Pulmonary artery endothelial cell (primary cell): Measurements from ENCODE around the gene ERBB2. TPM values are rescaled to one million over a fixed set of nuclear protein-coding genes. Genes with fewer than 3 reads are reported as not detected.
"Not testable (repeated sequence)": the region's sequence is repeated elsewhere in the genome, so short reads cannot be mapped to it uniquely, and the experiment has no call there.

Experiments used
- DNase-seq: peaks from one replicate; pipeline ENCODE4 v3.0.0-alpha.2; 2011; ENCODE audit warnings: low read depth, low spot score
- total RNA-seq: library from RNA; depleted of rRNA; stranded (reverse); fragments of >200 nt; gene quantifications from 2 replicates; pipeline ENCODE4 v1.2.3, GENCODE V29; 2014

The ERBB2 gene
- total RNA-seq, 1 donor from 2014 or later = 17.9 TPM

DNA sequence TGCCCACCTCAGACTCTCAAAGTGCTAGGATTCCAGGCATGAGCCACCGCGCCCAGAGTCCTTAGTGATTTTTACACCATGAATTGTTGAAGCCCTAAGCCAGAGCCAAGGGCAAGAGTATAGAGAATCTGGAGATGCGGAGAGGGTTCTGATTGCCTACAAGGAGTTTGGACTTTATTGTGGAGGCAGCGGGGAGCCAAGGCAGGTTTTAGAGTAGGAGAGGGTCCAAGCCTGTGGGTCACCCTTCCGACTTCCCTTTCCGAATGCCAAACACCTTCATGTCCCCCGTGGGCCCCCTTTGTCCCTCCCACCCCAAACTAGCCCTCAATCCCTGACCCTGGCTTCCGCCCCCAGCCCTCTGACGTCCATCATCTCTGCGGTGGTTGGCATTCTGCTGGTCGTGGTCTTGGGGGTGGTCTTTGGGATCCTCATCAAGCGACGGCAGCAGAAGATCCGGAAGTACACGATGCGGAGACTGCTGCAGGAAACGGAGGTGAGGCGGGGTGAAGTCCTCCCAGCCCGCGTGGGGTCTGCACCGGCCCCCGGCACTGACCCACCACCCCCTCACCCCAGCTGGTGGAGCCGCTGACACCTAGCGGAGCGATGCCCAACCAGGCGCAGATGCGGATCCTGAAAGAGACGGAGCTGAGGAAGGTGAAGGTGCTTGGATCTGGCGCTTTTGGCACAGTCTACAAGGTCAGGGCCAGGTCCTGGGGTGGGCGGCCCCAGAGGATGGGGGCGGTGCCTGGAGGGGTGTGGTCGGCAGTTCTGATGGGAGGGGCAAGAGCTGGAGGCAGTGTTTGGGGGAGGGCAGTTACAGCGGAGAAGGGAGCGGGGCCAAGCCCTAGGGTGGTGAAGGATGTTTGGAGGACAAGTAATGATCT, 23.3 kb downstream of the ERBB2 start:
- DNase-seq = no peak

DNA sequence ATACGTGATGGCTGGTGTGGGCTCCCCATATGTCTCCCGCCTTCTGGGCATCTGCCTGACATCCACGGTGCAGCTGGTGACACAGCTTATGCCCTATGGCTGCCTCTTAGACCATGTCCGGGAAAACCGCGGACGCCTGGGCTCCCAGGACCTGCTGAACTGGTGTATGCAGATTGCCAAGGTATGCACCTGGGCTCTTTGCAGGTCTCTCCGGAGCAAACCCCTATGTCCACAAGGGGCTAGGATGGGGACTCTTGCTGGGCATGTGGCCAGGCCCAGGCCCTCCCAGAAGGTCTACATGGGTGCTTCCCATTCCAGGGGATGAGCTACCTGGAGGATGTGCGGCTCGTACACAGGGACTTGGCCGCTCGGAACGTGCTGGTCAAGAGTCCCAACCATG, 24.9 kb downstream of the ERBB2 start:
- no peak for DNase-seq

DNA sequence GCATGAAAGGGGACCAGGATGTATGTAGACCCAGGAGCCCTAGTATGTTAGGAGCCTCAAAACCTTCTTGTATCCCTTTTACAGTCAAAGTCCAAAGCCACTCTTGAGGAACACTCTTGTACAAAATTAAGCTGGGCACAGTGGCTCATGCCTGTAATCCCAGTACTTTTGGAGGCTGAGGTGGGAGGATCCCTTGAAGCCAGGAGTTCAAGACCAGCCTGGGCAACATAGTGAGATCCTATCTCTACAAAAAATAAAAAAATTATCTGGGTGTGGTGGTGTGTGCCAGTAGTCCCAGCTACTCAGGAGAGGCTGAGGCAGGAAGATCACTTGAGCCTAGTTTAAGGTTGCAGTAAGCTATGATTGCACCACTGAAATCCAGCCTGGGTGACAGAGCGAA, 26.1 kb downstream of the ERBB2 start:
- not testable (repeated sequence) for DNase-seq

DNA sequence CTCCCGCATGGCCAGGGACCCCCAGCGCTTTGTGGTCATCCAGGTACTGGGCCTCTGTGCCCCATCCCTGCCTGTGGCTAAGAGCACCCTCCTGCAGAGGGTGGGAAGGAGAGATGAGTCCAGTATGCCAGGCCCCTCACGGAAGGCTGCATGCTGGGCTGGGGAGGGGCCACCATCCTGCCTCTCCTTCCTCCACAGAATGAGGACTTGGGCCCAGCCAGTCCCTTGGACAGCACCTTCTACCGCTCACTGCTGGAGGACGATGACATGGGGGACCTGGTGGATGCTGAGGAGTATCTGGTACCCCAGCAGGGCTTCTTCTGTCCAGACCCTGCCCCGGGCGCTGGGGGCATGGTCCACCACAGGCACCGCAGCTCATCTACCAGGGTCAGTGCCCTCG, 26.8 kb downstream of the ERBB2 start:
- DNase-seq = no peak

DNA sequence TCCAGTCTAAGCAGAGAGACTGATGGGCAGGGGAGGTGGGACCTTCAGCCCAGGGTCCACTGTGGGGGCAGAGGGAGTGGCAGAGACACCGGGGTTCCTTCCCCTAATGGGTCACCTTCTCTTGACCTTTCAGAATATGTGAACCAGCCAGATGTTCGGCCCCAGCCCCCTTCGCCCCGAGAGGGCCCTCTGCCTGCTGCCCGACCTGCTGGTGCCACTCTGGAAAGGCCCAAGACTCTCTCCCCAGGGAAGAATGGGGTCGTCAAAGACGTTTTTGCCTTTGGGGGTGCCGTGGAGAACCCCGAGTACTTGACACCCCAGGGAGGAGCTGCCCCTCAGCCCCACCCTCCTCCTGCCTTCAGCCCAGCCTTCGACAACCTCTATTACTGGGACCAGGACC, 27.7 kb downstream of the ERBB2 start:
- no peak for DNase-seq

DNA sequence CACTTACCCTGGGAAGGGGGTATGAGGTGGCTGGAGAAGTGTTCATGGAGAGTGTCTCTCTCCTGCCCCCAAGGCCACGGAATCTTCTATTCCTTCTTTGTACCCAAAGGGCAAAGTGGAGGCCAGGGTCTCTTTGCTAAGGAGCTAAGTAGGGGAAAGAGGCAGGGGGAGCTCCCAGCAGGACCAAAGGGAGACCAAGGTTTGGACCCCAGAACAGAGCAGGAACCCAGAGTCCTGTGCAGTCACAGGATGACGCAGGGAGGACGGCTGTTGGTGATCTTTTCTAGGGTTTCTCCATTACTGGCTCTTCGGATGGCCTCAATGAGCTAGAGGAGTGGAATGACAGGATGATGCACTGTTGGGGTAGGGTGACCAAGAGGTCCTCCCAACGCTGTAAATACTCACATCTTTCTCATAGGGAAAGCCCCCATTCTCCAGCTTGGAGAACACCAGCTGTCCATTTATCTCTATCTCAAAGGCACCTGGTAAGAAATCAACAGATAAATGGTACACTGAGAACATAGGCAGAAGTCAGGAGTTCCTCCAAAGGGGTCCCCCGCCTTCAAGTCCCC, 29.5 kb downstream of the ERBB2 start:
- no peak for DNase-seq

DNA sequence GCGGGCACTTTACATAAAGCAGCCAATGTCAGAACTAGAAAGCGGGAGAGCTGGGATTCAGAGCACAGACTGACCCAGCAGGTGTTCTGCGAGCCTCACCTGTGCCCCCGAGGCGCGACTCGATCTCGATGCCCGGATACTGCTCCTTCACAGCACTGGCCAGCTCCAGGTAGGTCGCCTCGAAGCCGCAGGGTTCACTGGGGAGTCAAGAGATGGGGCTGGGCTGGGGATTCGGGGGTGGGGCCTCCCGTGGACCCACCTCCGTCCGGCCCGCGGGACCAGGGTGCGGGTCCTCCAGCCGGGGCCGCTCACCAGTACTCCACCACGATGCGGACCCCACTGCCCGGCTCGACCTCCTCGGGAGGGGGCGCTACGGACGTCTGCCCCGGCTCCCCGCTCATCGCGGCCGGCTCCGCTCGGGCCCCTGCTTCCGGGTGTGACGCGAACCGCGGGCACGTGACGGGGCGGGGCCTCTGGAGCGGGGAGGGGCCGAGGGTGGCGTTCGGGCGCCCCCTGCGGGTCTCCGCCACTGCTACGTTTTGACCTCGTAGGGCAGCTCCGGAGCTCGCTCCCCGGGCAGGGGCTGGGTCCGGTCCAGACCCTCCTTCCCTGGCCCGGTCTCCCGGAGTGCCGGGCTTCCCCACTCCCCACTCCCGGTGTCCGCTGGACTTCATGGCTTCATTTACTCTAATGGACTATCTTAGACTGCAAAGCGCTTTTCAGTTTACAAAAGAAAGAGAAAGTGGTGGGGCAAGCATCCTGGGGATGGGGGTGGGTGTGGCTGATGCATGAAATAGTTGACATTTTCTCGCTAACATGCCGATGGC, 30.4 kb downstream of the ERBB2 start, which contains the start of gene MIEN1:
TSS of gene MIEN1 (minus strand) at position 438 of the 827 bp plus-strand sequence. CDS start at position 401, 37 bp downstream.
- peak; percentile 26 for DNase-seq

DNA sequence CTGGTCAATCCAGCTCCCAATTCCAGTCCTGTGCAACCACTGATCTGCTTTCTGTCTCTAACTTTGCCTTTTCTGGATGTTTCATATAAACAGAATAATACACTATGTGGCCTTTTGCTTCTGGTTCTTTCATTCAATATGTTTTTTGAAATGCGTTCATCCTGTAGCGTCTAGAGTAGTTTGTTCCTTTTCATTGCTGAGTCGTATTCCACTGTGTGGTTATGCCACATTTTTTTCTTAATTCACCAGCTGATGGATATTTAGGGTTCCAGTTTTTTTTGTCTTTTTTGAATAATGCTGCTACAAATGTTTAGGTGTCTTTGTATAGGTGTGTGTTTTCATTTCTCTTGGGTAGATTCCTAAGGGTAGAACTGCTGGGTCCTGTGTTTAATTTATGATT, 32.7 kb downstream of the ERBB2 start:
- no peak for DNase-seq

DNA sequence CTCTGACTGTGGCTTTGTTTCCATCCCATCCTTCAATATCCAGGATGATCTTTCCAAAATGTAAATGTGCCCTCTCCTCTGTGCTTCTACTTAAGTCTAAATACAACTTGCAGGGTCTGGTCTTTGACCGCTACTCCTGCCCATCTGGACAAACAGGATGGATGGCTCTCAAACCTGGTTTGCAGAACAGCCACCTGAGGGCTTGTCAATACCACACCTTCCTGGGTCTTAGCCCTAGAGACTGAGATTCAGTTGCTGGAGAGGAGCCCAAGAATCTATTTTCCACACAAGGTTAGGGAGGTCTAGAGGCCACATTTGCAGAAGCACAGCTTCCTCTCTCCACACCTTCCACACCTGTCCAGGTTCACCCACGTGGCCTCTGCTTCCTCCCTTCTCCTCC, 36.0 kb downstream of the ERBB2 start:
- no peak for DNase-seq

DNA sequence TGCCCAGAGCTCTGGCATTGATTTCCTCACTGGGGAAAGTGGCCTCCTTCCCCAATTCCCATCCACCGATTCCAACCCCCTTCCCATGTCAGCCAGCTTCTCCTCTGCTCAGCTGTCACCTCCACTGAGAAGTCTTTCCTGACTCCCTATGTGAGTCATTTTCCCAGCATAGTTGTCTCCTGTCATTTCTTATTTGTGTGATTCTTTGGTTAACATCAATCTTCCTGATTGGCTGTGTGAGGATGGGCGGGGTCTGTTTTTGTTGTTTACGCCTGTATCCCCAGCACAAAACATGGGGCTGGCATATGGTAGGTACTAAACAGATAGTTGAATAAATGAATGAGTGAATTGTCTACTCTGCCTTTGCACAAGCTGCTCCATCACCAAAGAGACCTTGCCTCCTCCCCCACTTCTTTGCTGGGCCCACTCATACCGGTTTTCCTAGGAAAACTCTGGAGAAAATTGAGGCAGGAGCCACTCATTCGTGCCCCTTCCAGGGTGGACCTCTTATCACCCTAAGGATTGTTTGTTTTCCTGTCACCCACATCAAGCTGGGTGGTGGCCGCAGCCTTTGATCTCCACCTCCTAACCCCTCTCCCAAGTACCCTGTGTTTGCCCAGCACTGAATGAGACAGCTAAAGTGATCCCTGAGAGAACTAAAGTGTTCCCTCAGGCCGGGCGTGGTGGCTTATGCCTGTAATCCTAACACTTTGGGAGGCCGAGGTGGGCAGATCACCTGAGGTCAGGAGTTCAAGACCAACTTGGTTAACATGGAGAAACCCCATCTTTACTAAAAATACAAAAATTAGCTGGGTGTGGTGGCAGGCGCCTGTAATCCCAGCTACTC, 36.7 kb downstream of the ERBB2 start:
- DNase-seq = no peak

DNA sequence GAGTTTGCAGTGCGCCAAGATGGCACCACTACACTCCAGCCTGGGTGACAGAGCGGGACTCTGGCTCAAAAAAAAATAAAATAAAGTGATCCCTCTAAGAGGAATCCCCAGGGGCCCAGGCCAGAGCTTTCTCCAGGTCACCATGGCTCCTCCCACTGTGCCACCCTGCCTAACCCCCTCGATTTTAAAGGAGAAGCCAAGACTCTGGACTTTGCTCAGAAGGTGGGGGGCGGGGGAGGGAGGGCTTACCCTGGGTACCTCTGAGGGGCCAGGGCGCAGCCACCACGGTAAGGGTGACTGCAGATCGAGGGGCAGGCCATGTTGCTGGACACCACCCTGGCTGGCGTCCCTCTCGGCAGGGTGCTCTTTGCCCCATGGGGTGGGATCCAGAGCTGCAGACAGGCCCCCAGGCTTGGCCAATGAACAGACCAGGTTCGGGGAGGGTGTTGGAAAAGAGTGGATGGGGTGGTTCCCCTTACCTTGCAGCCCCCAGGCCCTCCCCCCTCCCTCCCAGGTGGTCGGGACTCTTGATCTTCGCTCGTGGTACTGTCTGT, 37.4 kb downstream of the ERBB2 start:
- DNase-seq = no peak

DNA sequence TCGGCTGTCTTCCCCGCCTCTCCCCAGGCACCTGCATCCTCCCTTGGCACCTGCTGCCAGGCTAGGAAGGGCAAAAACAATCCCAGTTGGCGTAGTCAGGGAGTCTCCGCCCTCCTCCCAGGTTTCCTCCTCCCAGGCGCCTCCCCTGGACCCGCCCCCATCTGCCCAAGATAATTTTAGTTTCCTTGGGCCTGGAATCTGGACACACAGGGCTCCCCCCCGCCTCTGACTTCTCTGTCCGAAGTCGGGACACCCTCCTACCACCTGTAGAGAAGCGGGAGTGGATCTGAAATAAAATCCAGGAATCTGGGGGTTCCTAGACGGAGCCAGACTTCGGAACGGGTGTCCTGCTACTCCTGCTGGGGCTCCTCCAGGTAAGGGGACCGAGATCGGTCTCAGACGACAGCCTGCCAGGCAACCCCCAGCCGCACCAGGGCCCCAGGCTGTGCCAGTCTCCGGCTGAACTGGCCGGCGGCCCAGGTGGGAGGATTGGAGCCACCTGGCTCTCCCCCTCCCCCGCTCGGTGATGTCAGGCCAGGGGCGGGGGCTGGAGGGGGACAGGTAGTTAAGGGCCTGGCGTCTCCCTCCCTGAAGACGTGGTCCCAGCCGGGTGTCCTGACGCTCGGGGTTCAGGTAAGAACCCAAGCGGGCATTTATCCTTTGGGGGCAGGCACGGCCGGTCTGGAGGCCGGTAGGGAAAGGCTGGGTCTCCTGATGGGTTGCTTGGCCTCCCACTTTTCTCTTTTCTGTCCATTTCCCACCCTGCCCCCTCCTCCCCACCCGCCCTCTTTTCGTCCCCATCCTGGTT, 38.1 kb downstream of the ERBB2 start, which contains the start of gene GRB7:
TSS of gene GRB7 (plus strand) at position 179 of the 808 bp plus-strand sequence. CDS start 4,364 bp downstream, outside the sequence.
- no peak for DNase-seq

DNA sequence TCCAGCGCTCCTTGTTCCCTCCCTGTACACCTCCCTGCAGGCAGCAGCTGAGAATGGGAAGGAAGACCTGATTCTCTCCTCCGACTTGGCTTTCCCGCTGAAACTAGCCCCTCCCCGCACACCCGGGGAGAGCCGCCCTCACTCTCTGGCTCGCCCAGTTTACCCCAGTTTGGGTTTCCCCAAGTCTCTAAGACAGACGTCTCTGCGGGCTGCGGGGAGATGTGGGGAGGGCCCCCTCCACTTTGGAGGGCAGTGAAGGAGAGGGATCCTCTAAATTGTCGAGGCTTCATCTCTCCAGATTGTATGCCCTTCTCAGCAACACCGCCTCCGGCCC, 38.7 kb downstream of the ERBB2 start:
- no peak for DNase-seq

DNA sequence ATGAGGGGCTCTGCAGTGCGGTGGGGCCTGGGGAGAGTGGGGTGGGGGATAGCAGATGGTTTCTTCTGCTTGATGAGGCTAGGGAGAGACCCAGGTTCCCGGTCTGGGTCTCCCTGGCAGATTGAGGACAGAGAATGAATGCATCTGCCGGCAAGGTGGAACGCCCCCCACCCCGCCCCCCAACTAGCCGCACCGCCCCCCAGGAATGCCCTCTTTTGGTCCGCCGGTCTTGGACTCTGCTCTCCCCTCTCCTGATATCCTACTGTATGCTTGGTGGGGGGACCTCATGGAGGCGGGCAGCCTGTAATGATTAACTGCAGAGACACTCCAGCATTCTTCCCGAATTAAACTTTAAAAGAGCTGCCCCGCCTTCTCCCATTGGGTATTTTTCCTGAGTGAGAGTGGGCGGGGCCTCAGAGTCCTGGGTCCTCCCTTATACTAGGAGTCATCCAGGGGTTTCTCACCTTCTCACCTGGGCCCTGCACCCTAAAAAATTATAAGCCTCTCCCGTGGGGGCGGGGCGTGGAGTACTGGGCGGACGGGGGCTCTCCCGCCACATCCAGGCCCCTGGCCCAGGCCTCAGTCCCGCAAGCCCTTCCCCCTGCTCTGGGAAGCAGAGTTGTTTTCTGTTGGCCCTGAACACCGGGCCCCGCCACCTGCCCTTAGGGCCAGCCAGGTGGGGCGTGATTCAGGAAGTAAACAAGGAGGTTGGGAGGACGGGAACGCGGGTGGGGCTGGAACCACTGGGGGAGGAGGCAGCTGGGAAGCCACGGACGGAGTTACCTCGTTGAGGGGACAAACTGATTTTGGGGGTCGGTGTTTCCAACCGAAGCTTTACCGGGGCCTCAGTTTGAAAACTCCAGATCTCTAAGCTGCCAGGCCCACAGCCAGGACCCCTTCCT, 39.4 kb downstream of the ERBB2 start:
- no peak for DNase-seq

DNA sequence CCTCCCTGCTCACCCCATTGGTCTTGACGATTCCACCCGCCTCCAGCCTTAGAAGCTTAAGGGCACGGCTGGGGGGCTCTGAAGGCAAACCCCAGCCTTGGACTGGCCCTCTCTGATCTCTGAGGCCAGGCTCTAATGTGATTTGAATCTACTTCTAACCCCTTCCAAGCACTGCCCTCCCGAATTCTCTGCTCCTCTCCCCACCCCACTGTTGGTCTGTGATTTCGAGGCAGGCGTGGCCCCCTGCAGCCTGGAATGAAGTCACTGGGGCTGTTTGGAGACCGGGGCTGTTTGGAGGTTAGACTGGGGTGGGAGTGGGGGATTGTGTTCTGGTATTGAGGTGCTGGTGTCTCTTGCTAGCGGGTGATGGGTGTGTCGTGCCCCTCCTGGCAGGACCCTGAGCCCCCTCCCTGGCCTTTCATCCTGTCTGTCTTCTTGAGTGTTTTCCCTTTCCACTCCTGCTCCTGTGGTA, 40.1 kb downstream of the ERBB2 start:
- no peak for DNase-seq

DNA sequence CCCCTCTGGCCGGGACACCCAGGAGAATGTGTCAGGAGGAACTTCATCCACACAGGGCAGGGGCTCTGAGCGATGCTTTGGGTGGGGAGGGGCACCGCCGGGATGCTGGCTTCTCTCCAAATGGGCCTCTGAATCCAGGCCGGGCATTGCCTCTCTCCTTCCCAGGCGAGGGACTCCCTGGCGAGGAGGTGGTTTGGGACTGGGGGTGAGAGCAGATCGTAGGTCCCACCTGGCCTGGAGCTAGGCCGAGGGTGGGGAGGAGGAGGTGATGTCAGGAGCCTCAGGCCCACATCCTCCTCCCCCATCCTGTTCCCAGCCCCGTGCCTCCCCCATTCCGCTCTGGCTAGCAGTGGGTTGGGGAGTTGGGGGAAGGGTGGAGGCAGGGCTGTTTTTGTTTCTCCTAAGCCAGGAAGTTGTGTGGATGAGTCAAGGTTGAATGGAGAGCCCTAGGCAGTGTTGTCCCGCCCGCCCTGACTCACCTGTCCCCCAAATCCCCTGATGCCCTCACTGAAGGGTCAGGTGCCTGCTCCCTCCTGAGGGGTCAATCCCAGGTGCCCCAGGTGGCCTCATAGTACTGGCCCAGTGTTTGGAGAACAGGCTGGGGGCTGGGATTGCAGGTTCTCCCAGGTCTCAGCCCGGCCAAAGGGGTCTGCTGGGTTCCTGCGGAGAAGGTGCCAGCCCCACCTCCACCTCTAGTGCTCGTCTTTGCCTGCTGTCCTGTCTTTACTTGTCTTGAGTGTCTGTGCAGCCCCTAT, 40.7 kb downstream of the ERBB2 start:
- no peak for DNase-seq

DNA sequence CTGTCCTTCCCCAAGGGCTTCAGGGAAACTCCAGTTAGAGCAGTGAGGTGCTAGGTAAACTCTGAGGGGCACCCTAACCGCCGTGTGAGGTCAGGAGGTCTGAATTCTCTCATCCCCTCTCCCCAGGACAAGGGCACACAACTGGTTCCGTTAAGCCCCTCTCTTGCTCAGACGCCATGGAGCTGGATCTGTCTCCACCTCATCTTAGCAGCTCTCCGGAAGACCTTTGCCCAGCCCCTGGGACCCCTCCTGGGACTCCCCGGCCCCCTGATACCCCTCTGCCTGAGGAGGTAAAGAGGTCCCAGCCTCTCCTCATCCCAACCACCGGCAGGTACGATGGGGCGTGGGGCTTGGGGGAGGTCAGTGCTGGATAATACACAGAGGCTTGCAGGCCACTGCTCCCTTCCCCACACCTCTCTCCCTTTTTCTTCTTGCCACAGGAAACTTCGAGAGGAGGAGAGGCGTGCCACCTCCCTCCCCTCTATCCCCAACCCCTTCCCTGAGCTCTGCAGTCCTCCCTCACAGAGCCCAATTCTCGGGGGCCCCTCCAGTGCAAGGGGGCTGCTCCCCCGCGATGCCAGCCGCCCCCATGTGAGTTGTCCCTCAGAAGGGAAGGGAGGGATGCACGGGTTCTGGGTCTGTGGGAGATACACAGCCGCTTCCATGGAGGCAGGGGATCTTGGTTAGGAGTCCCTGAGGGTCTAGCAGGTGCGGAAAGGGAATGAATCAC, 42.4 kb downstream of the ERBB2 start:
- DNase-seq = no peak
